ENCODE data around the gene ENDOU. TPM values are rescaled to one million over a fixed set of nuclear protein-coding genes. Genes with fewer than 3 reads are reported as not detected.

ENDOU gene
- total RNA-seq, 1 donor from 2014 or later, result not detected

DNA sequence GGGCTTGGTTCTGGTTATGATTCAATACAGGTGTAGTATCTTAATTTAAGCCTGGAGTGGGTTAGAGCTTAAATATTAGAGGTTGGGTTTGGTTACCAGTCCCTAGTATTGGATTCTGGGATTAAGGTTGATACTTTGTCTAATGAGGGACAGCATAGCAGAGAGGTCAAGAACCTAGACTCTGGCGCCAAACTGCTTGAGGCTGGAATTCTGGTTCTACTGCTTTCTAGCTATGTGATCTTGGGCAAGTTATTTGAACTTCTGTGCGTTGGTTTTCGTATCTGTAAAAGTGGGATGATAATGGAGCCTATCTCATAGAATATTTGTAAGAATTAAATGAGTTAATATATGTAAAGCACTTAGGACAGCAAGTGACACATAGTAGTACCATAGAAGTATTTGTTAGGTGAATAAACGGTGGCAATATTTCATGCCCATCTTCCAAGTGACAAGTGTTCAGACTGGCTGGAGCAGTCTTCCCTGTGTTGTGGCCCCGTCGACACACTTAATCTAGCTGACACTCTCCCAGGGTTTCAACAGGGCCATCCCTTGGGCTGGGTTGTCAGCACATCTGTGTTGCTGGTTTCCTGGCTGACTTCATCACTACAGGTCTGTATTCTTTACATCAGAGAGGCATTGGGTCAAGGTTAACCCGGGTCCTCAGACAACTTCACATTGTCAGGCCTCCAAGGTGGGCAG lies 3.0 kb downstream of the ENDOU start:
- no peak for DNase-seq (ENCODE audit: low read depth)
- TF ChIP-seq, protein P1, sequence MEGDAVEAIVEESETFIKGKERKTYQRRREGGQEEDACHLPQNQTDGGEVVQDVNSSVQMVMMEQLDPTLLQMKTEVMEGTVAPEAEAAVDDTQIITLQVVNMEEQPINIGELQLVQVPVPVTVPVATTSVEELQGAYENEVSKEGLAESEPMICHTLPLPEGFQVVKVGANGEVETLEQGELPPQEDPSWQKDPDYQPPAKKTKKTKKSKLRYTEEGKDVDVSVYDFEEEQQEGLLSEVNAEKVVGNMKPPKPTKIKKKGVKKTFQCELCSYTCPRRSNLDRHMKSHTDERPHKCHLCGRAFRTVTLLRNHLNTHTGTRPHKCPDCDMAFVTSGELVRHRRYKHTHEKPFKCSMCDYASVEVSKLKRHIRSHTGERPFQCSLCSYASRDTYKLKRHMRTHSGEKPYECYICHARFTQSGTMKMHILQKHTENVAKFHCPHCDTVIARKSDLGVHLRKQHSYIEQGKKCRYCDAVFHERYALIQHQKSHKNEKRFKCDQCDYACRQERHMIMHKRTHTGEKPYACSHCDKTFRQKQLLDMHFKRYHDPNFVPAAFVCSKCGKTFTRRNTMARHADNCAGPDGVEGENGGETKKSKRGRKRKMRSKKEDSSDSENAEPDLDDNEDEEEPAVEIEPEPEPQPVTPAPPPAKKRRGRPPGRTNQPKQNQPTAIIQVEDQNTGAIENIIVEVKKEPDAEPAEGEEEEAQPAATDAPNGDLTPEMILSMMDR (conservative IDR thresholded peaks at IDR 0.05; ENCODE audit: low read depth, low read length), result no peak
- no peak overlapping the region for H3K4me3 ChIP-seq (ENCODE audit: low read depth, low read length)

DNA sequence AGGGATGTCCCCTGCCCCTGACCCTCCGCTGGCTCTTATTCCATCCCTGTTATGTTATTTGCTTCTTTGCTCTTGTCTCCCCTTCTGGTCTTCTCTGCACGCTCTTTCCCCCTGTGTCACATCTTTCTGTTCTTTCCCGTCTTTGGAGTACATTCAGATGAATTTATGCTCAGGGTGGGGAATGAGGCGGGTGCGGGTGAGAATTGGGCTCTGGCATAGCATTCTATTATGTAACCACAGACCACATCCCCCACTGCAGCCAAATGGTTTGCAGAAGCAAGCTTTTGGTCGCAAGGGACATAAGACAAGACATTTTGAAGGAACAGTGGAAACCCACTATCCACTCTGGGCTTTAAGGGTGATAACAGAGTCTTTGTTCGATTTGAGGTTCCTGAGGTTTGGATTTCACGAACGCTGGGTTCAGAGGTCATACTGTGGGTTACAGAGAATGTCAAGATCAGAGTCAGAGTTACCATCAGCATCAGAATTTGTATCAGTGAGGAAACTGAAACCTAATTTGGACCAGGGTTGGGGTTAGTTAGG lies 3.8 kb downstream of the ENDOU start:
- H3K4me3 ChIP-seq (ENCODE audit: low read depth, low read length), result no peak overlapping the region
- DNase-seq (ENCODE audit: low read depth), result no peak
- TF ChIP-seq, protein P1 (conservative IDR thresholded peaks at IDR 0.05; ENCODE audit: low read depth, low read length), result no peak

DNA sequence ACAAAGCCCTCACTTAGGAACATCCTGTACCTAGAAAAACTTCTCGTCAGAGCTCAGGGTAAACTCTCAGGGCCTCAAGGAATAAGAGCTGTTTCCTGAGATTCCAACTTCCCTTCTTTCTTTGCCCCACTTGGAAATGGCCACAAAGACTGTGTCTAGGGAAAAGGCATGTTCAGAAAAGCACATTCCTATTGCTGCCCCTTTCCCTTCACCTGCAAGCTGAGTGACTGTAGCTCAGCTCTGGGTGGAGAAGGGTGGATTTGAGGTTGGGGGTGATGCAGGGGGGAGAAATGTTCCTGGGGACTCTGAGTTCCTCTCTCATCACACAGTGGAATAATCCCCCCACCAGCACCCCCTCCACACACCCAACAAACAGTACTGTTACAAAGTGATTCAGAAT lies 6.8 kb downstream of the ENDOU start:
- no peak for DNase-seq (ENCODE audit: low read depth)
- TF ChIP-seq, protein P1 (conservative IDR thresholded peaks at IDR 0.05; ENCODE audit: low read depth, low read length), result no peak
- H3K4me3 ChIP-seq (ENCODE audit: low read depth, low read length), result no peak overlapping the region

DNA sequence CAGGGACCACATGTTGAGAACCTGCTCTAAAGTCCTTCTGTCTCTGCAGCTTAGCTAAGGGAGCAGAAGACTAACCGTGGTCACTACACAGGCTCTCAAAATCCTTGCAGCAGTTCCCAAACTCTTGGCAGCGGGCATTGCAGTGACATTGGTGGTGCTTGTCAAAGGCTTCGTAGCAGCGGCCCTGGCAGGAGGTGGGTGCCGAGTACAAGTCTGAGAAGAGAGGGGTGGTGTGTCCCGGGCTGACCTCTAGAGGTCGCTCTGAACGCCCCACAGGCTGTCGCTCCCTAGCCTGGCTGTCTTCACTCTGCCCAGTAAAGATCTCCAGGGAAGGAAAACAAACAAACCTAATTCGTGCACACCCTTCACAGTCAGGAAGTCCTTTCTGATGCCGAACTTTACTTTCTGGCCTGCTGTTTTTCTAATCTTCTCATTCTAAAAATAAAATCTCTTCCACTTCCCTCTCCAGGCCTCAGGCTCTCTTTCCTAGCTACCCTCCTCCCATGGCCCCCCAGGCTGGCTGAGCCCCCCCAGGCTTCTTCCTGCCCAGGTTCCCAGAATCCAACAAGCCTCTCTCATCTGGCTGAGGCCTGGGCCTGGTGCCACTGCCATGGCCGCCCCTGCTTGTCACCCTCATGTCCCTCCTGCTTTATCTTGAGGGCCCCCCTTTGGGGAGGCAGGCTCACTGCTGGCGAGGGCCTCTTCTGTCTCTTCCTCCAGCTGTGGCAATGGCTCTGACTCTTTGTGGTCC lies 7.7 kb downstream of the ENDOU start:
- TF ChIP-seq, protein P1 (conservative IDR thresholded peaks at IDR 0.05; ENCODE audit: low read depth, low read length), result peak; percentile 79
- DNase-seq (ENCODE audit: low read depth), result no peak
- no peak overlapping the region for H3K4me3 ChIP-seq (ENCODE audit: low read depth, low read length)

DNA sequence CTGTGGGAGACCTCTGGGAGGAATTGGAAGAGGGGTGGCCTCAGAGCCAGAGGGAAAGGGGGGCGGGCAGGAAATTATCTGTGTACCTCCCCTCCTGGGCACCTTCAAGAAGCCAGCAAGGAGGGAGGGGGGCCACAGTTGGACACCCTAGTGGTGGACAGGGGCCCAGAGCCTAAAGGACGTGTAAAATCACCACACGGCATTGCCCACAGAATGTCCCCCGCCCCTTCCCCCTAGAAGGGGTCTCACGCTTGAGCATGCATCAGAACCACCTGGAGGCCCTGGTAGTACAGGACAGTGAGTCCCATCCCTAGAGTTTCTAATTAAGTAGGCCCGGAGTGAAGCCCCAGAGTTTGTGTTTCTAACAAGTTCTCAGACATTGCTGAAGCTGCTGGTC lies 8.2 kb downstream of the ENDOU start:
- no peak overlapping the region for H3K4me3 ChIP-seq (ENCODE audit: low read depth, low read length)
- TF ChIP-seq, protein P1 (conservative IDR thresholded peaks at IDR 0.05; ENCODE audit: low read depth, low read length), result no peak
- DNase-seq (ENCODE audit: low read depth), result no peak

DNA sequence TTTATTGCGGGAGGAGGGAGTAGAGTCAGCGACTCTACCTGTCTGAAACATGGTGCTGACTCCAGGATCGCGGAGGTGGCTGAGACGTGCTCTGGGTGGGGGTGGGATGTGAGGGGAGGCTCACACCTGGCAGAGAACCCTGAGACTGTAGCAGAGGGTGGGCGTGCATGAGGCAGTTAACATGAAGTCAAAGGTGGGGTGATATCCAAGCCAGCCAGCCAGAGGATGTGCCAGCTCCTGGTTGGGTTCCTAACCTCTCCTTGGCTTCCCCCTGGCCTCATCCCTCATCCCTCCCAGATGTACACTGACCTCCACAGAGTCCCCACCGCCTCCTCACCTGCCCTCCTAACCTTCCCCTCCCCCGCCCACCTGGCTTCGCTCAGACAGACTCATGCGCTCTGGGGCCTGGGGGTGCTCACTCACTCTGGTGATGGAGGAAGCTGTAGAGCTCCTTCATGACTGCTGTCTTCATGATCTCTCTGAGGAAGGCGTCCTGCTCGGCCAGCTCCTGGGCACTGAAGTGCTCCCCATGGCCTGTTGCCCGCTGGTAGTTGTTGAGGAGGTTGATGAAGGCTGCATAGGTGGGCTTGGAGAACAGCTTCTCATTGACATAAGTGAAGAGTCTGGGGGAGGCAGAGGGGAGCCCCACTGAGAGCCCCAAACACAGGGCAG lies 9.3 kb downstream of the ENDOU start:
- no peak overlapping the region for H3K4me3 ChIP-seq (ENCODE audit: low read depth, low read length)
- TF ChIP-seq, protein P1 (conservative IDR thresholded peaks at IDR 0.05; ENCODE audit: low read depth, low read length), result no peak
- no peak for DNase-seq (ENCODE audit: low read depth)

Data from epithelial cell of proximal tubule (primary cell).